WTC11 (cell line): ENCODE data around the gene RHOF. TPM values are rescaled to one million over a fixed set of nuclear protein-coding genes. Genes with fewer than 3 reads are reported as not detected.

Experiments used
- ATAC-seq: fragments of 200-7000 bp; cut with Tn5 transposase; 2 replicates; pipeline ENCODE4 v1.10.0; 2021; ENCODE audit warnings: mild to moderate bottlenecking, moderate library complexity
- CTCF ChIA-PET: fragments of 300-600 bp; sonication (Branson Sonifier 250); formaldehyde crosslinking; loops from one replicate; lab custom pipeline; 2021; ENCODE audit warnings: antibody characterized with exemption; lab: Charles Lee
- POLR2A ChIA-PET: fragments of 350-600 bp; sonication (Branson Sonifier 250); formaldehyde crosslinking; loops from one replicate; lab custom pipeline; 2021; ENCODE audit warnings: antibody characterized with exemption; lab: Charles Lee
- DNase-seq: peaks from one replicate; pipeline ENCODE4 v3.0.0; 2021; ENCODE audit warnings: low spot score
- H3K27ac Mint-ChIP-seq: 2 replicates; pipeline ENCODE4 v1.8.0; 2021; ENCODE audit warnings: mixed read lengths
- H3K27me3 Mint-ChIP-seq: 2 replicates; pipeline ENCODE4 v1.8.0; 2021; ENCODE audit warnings: low read depth, mild to moderate bottlenecking, moderate library complexity, mixed read lengths
- H3K36me3 Mint-ChIP-seq: 2 replicates; pipeline ENCODE4 v1.8.0; 2021; ENCODE audit warnings: mixed read lengths
- H3K4me1 Mint-ChIP-seq: 2 replicates; pipeline ENCODE4 v1.8.0; 2022; ENCODE audit warnings: mixed read lengths
- H3K4me3 Mint-ChIP-seq: 2 replicates; pipeline ENCODE4 v1.8.0; 2021; ENCODE audit warnings: mild to moderate bottlenecking, moderate library complexity, mixed read lengths
- H3K9me3 Mint-ChIP-seq: 2 replicates; pipeline ENCODE4 v1.8.0; 2021; ENCODE audit warnings: mixed read lengths
- ESRRA ChIP-seq: sonication (generic); formaldehyde crosslinking; IDR thresholded peaks from 2 replicates; pipeline ENCODE4 v1.8.1; 2022; ENCODE audit warnings: mild to moderate bottlenecking, missing genetic modification reagents, borderline replicate concordance
- FOXJ3 ChIP-seq: sonication (generic); formaldehyde crosslinking; IDR thresholded peaks from 2 replicates; pipeline ENCODE4 v1.9.0; 2021; ENCODE audit warnings: missing genetic modification reagents, mild to moderate bottlenecking, borderline replicate concordance
- FOXP1 ChIP-seq: sonication (generic); formaldehyde crosslinking; IDR thresholded peaks from 2 replicates; pipeline ENCODE4 v1.8.0; 2022; ENCODE audit warnings: missing genetic modification reagents, mild to moderate bottlenecking, moderate library complexity, borderline replicate concordance
- MXD4 ChIP-seq: fragments of 250-450 bp; sonication (Bioruptor Pico); IDR thresholded peaks from 2 replicates; pipeline ENCODE4 v1.8.0; 2021; ENCODE audit warnings: mild to moderate bottlenecking, moderate library complexity, borderline replicate concordance
- MYBL2 ChIP-seq: sonication (generic); formaldehyde crosslinking; IDR thresholded peaks from 2 replicates; pipeline ENCODE4 v1.8.1; 2023; ENCODE audit warnings: mild to moderate bottlenecking, moderate library complexity, missing genetic modification reagents
- NR1H2 ChIP-seq: sonication (generic); formaldehyde crosslinking; IDR thresholded peaks from 2 replicates; pipeline ENCODE4 v1.9.0; 2021; ENCODE audit warnings: mild to moderate bottlenecking, moderate library complexity, missing genetic modification reagents
- SOX15 ChIP-seq: fragments of 250-450 bp; sonication (Bioruptor Pico); IDR thresholded peaks from 2 replicates; pipeline ENCODE4 v1.9.0; 2021; ENCODE audit warnings: mild to moderate bottlenecking
- ZMAT4 ChIP-seq: fragments of 250-450 bp; sonication (Bioruptor Pico); IDR thresholded peaks from 2 replicates; pipeline ENCODE4 v1.9.0; 2021; ENCODE audit warnings: mild to moderate bottlenecking
- ZNF138 ChIP-seq: sonication (generic); formaldehyde crosslinking; conservative IDR thresholded peaks from 2 replicates; pipeline ENCODE4 v1.8.1; 2022; ENCODE audit warnings: mild to moderate bottlenecking, moderate library complexity, missing genetic modification reagents
- total RNA-seq: library from RNA; stranded (reverse); gene quantifications from 3 replicates; pipeline ENCODE4 v1.2.3, GENCODE V29; 2021
- TF ChIP-seq, protein P1 (sequence below): fragments of 250-450 bp; sonication (Bioruptor Pico); IDR thresholded peaks from 2 replicates; pipeline ENCODE4 v1.8.0; 2021; ENCODE audit warnings: mild to moderate bottlenecking
- TF ChIP-seq, protein P2 (sequence below): sonication (generic); formaldehyde crosslinking; IDR thresholded peaks from 2 replicates; pipeline ENCODE4 v1.8.1; 2022; ENCODE audit warnings: missing genetic modification reagents, borderline replicate concordance
- TF ChIP-seq, protein P3 (sequence below): sonication (generic); formaldehyde crosslinking; IDR thresholded peaks from 2 replicates; pipeline ENCODE4 v1.8.0; 2022; ENCODE audit warnings: mild to moderate bottlenecking, missing genetic modification reagents
- TF ChIP-seq, protein P4 (sequence below): sonication (generic); formaldehyde crosslinking; conservative IDR thresholded peaks from 2 replicates; pipeline ENCODE4 v1.8.1; 2022; ENCODE audit warnings: mild to moderate bottlenecking, missing genetic modification reagents

The RHOF gene
- total RNA-seq, 1 experiment from 2014 or later = 45.3 TPM

DNA sequence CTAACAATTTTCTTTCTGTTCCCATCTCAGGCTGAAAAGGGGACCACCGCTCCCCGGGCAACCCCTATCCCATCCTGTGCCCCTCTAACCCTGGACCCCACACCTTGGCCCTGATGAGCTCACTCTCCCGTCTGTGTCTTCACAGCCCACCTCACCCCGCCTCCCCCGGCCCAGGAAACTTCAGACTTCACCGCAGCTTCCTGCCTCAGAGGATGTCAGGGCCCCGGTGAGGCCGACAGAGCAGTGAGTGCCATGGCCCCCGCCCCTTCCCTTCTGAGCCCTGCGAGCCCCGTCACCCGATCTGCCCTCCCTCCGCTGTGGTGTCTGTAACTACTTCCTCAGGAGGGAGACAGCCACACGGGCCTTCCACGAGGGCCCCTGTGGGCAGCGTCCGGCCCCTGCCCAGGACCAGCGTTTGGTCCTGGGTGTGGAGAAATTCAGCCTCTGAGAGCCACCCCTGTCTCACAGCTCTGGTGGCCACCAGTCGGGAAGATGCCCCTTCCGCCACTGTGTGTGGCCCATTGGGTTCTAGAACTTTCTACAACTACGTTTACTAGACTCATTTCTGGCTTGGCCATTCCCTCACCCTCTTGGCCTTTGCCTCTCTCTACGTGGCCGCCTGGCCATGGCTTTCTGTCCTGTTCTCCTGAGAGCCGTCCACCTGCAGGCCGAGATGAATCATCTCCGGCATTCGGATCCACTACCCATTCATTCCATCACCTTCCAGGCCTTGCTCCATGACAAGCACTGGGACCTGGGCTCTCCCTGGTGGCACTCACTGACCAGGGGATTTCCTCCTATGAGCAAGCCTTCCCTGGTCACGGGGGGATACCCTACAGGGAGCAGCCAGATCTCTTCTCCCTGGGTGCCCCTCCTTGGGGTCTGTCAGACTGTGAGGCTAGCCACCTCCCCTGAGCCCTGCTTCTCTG, 3.4 kb downstream of the RHOF start:
- Mint-ChIP-seq H3K4me3 (no peak overlapping the region), H3K27ac (peak overlapping the region; percentile 86), H3K9me3 (no peaks in the 10 kb centered on the region), H3K27me3 (no peaks in the 10 kb centered on the region; the same call in 1 of the 2 replicates), H3K4me1 (peaks cover 22% of the 10 kb centered on the region), H3K36me3 (peaks cover 1% of the 10 kb centered on the region; the same call in 1 of the 2 replicates)
- DNase-seq (no peak), ATAC-seq (no peak; the same call in 1 of the 2 replicates)
- POLR2A ChIA-PET = no interaction called here
- CTCF ChIA-PET = interaction anchor here (0.6 to 9.9 kb wide), 5 partner anchors 11 to 104 kb away, joined by 3 to 227 read pairs (median 3); partner anchors contain the start of gene TMEM120B
- TF ChIP-seq, protein P1, sequence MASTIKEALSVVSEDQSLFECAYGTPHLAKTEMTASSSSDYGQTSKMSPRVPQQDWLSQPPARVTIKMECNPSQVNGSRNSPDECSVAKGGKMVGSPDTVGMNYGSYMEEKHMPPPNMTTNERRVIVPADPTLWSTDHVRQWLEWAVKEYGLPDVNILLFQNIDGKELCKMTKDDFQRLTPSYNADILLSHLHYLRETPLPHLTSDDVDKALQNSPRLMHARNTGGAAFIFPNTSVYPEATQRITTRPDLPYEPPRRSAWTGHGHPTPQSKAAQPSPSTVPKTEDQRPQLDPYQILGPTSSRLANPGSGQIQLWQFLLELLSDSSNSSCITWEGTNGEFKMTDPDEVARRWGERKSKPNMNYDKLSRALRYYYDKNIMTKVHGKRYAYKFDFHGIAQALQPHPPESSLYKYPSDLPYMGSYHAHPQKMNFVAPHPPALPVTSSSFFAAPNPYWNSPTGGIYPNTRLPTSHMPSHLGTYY (CRISPR knock-in tag) = no peak
- TF ChIP-seq FOXP1 (CRISPR knock-in tag) (no peak), ZNF138 (CRISPR knock-in tag) (no peak), FOXJ3 (CRISPR knock-in tag) (no peak), NR1H2 (no peak)
- TF ChIP-seq, protein P2, sequence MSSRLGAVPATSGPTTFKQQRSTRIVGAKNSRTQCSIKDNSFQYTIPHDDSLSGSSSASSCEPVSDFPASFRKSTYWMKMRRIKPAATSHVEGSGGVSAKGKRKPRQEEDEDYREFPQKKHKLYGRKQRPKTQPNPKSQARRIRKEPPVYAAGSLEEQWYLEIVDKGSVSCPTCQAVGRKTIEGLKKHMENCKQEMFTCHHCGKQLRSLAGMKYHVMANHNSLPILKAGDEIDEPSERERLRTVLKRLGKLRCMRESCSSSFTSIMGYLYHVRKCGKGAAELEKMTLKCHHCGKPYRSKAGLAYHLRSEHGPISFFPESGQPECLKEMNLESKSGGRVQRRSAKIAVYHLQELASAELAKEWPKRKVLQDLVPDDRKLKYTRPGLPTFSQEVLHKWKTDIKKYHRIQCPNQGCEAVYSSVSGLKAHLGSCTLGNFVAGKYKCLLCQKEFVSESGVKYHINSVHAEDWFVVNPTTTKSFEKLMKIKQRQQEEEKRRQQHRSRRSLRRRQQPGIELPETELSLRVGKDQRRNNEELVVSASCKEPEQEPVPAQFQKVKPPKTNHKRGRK (CRISPR knock-in tag) = no peak

DNA sequence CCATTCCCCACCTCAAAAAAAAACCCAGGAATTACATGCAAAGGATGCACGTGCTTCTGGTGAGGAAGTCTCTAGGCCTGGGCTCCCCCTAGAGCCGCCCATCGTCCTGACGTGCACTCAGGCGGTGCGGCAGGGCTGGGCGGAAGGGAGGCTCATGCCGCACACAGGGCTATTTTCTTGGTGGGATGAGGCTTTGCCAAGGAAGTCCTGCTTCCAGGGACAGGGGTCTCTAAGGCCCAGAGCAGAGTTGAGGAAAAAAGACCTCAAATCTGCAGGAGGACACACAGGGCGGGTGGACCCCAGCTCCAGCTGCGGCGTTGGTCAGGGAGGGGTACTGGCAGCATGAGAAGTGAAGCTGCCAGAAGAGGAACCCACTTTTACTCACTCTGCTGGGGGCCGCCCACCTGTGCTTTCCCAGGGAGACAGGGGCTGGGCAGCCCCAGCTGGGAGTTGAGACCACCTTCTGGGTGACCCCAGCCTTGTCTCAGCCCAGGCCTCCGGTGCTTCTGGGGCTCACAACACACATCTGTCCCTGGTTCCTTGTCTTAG, 4.2 kb downstream of the RHOF start:
- Mint-ChIP-seq H3K27ac (no peak overlapping the region), H3K27me3 (no peaks in the 10 kb centered on the region; the same call in 1 of the 2 replicates), H3K4me3 (no peak overlapping the region), H3K36me3 (0 out of 2 replicates have a peak, but pooled peaks cover 4% of the 10 kb centered on the region)
- CTCF ChIA-PET = interaction anchor here (0.6 to 9.9 kb wide), 5 partner anchors 11 to 104 kb away, joined by 3 to 227 read pairs (median 3); partner anchors contain the start of gene TMEM120B
- POLR2A ChIA-PET = no interaction called here
- no peak for ATAC-seq
- TF ChIP-seq MYBL2 (CRISPR knock-in tag) (no peak), ESRRA (CRISPR knock-in tag) (no peak), MXD4 (no peak), ZMAT4 (CRISPR knock-in tag) (no peak), SOX15 (CRISPR knock-in tag) (no peak)
- TF ChIP-seq, protein P1 (CRISPR knock-in tag) = no peak
- TF ChIP-seq, protein P3, sequence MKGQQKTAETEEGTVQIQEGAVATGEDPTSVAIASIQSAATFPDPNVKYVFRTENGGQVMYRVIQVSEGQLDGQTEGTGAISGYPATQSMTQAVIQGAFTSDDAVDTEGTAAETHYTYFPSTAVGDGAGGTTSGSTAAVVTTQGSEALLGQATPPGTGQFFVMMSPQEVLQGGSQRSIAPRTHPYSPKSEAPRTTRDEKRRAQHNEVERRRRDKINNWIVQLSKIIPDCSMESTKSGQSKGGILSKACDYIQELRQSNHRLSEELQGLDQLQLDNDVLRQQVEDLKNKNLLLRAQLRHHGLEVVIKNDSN (CRISPR knock-in tag) = no peak
- TF ChIP-seq, protein P4, sequence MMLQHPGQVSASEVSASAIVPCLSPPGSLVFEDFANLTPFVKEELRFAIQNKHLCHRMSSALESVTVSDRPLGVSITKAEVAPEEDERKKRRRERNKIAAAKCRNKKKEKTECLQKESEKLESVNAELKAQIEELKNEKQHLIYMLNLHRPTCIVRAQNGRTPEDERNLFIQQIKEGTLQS (CRISPR knock-in tag) = no peak
- TF ChIP-seq, all 79 proteins: peak for 0
- no peaks in the 10 kb centered on the region for H3K9me3 Mint-ChIP-seq
- no peak for DNase-seq
- peaks cover 14% of the 10 kb centered on the region for H3K4me1 Mint-ChIP-seq
